Measurements from ENCODE around the gene PIP5K1B.
"Not testable (repeated sequence)": the region's sequence is repeated elsewhere in the genome, so short reads cannot be mapped to it uniquely, and the experiment has no call there.

Gene PIP5K1B

DNA sequence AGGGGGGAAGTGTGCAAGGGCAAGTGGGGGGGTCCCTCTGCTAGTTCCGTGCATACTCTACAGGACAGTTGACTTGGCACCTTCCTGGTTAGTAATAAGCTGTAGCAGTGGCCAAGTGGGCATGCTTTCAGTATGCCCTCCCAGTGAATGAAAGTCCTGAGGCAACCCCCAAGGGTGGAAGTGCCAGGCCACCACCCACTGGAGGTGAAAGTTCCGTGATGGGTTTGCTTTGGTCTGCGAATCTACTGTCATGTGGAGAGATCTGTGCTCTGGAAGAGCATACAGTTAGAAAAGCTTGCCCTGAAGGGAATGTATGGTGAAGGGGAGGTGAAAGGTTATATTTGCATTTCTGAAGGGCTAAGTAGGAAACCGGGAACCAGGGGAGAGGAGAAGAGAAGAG is 340.8 kb downstream of the PIP5K1B start:
- TF ChIP-seq JUND (IDR thresholded peaks at IDR 0.05; ENCODE audit: low read depth): no peak
- in situ Hi-C loops (cut with HindIII; ENCODE audit: low pct_unique_long_range_greater_than_20kb, low sequenced_read_pairs): no loop called here
- DNase-seq (ENCODE audit: low read depth in 1 of 2, low spot score in 1 of 2): no peak

DNA sequence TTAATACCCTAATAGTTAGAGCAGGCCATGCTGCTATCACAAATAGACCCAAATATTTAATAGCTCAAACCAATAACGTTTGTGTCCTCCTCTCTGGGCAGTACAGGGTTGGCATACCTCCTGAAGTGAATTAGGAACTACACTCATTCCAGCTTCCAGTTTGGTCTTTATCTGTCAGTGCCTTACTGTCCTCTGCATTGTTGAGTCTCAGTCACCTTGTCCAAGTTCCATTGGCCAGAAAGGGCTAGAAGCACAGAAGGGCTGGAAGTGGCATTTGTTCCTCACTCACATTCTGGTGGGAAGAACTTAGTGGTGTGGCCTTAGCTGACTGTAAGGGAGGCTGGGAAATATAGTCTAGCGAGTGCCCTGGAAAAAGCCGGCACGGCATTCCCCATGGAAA is 341.7 kb downstream of the PIP5K1B start:
- DNase-seq (ENCODE audit: low read depth in 1 of 2, low spot score in 1 of 2): no peak
- no peak for TF ChIP-seq JUND (IDR thresholded peaks at IDR 0.05; ENCODE audit: low read depth)
- in situ Hi-C loops (cut with HindIII; ENCODE audit: low pct_unique_long_range_greater_than_20kb, low sequenced_read_pairs): no loop called here

DNA sequence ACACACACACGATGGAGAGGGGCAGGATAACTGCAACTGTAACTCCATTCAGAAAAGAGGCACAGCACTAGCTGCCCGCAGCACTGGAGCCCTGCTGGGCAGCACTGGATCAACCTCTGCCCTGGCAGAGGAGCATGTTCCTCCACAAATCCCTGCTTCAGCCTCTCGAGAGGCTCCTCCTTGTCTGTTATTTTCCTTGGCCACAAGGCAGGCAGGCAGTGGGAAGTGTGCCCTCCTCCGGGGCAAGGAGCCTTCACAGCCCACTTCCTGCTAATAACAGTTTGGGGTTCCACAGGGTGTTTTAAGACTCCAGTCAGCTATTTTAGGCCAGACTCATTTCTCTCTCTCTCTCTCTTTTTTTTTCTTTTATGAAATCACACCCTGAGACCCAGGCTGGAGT is 342.3 kb downstream of the PIP5K1B start:
- no peak for TF ChIP-seq JUND (IDR thresholded peaks at IDR 0.05; ENCODE audit: low read depth)
- in situ Hi-C loops (cut with HindIII; ENCODE audit: low pct_unique_long_range_greater_than_20kb, low sequenced_read_pairs): no loop called here
- DNase-seq (ENCODE audit: low read depth in 1 of 2, low spot score in 1 of 2): no peak

DNA sequence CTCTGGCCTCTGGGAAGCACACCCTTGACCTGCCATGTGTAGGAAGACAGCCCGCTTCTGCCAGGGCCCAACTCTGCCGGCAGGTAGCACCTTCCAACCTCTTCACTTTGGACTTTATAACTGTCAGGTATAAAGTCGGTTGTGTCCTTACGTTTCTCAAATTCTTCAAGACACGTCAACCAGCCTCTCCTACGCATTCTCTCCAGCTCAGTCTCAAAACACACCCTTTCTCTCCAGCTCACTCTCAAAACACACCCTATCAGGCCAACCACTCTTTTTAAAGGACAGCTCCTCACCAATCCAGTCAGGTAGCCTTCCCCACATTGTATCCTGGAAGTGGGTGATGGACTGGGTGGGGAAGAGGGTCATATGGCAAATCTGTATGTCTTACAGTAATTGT is 344.1 kb downstream of the PIP5K1B start:
- no peak for DNase-seq (ENCODE audit: low read depth in 1 of 2, low spot score in 1 of 2)
- TF ChIP-seq JUND (IDR thresholded peaks at IDR 0.05; ENCODE audit: low read depth): no peak
- in situ Hi-C loops (cut with HindIII; ENCODE audit: low pct_unique_long_range_greater_than_20kb, low sequenced_read_pairs): no loop called here

DNA sequence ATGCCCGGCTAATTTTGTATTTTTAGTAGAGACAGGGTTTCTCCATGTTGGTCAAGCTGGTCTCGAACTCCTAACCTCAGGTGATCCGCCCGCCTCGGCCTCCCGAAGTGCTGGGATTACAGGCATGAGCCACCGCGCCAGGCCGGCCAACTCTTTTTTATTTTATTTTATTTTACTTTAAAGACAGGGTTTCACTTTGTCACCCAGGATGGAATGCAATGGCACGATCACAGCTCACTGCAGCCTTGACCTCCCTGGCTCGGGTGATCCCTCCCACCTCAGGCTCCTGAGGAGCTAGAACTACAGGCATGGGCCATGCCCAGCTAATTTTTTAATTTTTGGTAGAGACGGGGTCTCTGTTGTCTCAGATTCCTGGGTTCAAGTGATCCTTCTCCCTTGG is 345.9 kb downstream of the PIP5K1B start:
- DNase-seq (ENCODE audit: low read depth in 1 of 2, low spot score in 1 of 2); in situ Hi-C loops (cut with HindIII; ENCODE audit: low pct_unique_long_range_greater_than_20kb, low sequenced_read_pairs): not testable (repeated sequence)

DNA sequence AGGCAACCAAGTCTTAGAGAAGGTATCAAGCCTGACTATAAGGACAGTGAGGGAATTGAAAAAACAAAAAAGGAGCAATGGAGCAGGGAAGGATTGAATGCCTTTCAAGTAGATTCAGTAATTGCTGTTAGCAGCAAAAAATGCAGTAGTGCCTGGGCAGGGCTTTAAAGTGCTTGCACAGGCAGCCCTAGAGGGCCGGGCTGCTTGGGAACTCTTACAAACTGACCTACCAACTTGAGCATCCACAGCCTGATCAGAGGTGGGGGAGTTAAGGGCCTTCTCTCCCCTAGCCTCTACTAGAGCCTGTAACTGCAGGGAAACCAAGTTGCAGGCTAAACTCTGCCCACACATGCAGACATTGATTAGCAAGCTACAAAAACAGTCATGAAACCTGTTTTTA is 349.9 kb downstream of the PIP5K1B start:
- DNase-seq (ENCODE audit: low read depth in 1 of 2, low spot score in 1 of 2): no peak
- TF ChIP-seq JUND (IDR thresholded peaks at IDR 0.05; ENCODE audit: low read depth): no peak
- in situ Hi-C loops (cut with HindIII; ENCODE audit: low pct_unique_long_range_greater_than_20kb, low sequenced_read_pairs): no loop called here

DNA sequence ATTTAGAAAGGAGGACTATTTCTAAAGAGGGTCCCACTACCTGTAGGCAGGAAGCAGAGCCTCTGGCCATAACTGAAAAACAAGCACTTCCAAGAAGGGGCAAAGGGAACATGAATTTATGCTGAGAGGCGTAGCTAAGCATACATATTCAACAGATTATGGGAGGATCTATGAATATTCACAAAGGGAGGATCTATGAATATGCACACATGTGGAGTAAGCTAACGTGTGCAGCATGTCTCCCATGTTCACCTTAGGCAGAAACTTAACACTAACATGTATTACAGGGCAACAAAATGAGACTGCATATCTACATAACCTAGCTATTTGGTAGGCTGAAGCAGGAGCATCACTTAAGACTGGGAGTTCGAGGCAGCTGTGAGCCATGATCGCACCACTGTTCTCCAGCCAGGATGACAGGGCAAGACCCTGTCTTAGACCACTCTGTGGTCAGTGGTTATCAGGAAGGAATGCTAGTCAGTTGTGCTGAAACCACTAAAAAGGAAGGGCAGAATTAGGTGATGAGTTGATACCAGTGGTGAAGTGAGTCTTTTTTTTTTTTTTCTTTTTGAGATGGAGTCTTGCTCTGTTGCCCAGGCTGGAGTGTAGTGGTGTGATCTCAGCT is 351.3 kb downstream of the PIP5K1B start:
- in situ Hi-C loops (cut with HindIII; ENCODE audit: low pct_unique_long_range_greater_than_20kb, low sequenced_read_pairs): no loop called here
- no peak for DNase-seq (ENCODE audit: low read depth in 1 of 2, low spot score in 1 of 2)
- TF ChIP-seq JUND (IDR thresholded peaks at IDR 0.05; ENCODE audit: low read depth): no peak

DNA sequence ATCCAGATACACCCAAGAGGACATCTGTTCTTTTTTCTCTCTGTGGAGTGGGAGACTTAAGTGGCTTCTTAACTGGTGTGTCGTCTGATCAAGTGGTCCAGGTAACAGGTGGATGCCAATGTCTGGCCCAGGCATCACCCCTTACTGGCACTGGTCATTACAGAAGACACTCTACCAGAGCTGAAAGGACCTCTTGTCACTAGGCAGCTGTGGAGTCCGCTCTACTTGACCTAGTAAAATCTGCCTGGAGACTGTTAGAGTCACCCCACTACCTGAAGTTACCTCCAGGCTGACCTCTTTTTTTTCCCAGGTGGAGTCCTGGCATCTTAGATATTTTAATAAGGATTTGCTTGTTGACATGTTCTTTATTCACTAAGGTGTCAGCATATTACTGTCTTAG is 353.1 kb downstream of the PIP5K1B start:
- no peak for TF ChIP-seq JUND (IDR thresholded peaks at IDR 0.05; ENCODE audit: low read depth)
- in situ Hi-C loops (cut with HindIII; ENCODE audit: low pct_unique_long_range_greater_than_20kb, low sequenced_read_pairs): no loop called here
- DNase-seq (ENCODE audit: low read depth in 1 of 2, low spot score in 1 of 2): no peak

All from T47D (cell line).